B cell (primary cell): ENCODE data around the gene MAN1A1. TPM values are rescaled to one million over a fixed set of nuclear protein-coding genes. Genes with fewer than 3 reads are reported as not detected.

ENCODE experiments used
- ATAC-seq: fragments of 200-7000 bp; cut with Tn5 transposase; one replicate; pipeline ENCODE4 v1.10.0; 2021; ENCODE audit warnings: low read depth, mild to moderate bottlenecking, moderate number of reproducible peaks, moderate library complexity
- CTCF ChIA-PET: fragments of 350-600 bp; sonication (Branson Sonifier 250); formaldehyde crosslinking; loops from one replicate; lab custom pipeline; 2021; ENCODE audit warnings: antibody characterized with exemption, inconsistent platforms; lab: Charles Lee
- POLR2A ChIA-PET: fragments of 350-600 bp; sonication (Branson Sonifier 250); formaldehyde crosslinking; loops from one replicate; lab custom pipeline; 2021; ENCODE audit warnings: antibody characterized with exemption; lab: Charles Lee
- DNase-seq: peaks from one replicate; pipeline ENCODE4 v3.0.0; 2013
- H2AFZ ChIP-seq: 2 replicates; pipeline ENCODE4 v1.6.1; 2012; ENCODE audit warnings: mild to moderate bottlenecking, low read depth, low read length; ENCODE audit not compliant: insufficient read depth, poor library complexity, severe bottlenecking
- H3K27ac ChIP-seq, 2 donors: 1 replicate in 1 of 2; 2 replicates in 1 of 2; pipeline ENCODE4 v1.5.1; 2012 to 2013; ENCODE audit warnings: low read length in 2 of 2, mild to moderate bottlenecking in 2 of 2, moderate library complexity in 1 of 2
- H3K27me3 ChIP-seq, 4 experiments: fragments of 200-600 bp in 1 of 4; sonication (generic) in 1 of 4; replicated peaks in 1 of 4; 1 replicate in 2 of 4; 2 replicates in 2 of 4; pipeline versions ENCODE4 v1.6.1 to v1.7.0; 2013 to 2016; ENCODE audit warnings: low read length in 3 of 4, mild to moderate bottlenecking in 2 of 4, mixed read lengths in 1 of 4, moderate library complexity in 1 of 4; ENCODE audit not compliant: insufficient read depth in 4 of 4, control insufficient read depth in 3 of 4; ENCODE audit errors: control extremely low read depth in 1 of 4
- H3K36me3 ChIP-seq, 2 experiments: replicated peaks in 1 of 2; 1 replicate in 1 of 2; 2 replicates in 1 of 2; pipeline versions ENCODE4 v1.6.1 to v1.7.1; 2013; ENCODE audit warnings: low read length in 1 of 2; ENCODE audit not compliant: insufficient read depth in 2 of 2, control insufficient read depth in 1 of 2; ENCODE audit errors: control extremely low read depth in 1 of 2, extremely low read depth in 1 of 2
- H3K4me1 ChIP-seq, 2 donors: fragments of 200-600 bp in 1 of 2; sonication (generic) in 1 of 2; 1 replicate in 1 of 2; 2 replicates in 1 of 2; pipeline versions ENCODE4 v1.5.1 to v1.6.1; 2013 to 2017; ENCODE audit warnings: low read length in 2 of 2; ENCODE audit not compliant: control insufficient read depth in 2 of 2, insufficient read depth in 2 of 2
- H3K4me2 ChIP-seq: replicated peaks from 2 replicates; pipeline ENCODE3; 2012; ENCODE audit warnings: mild to moderate bottlenecking, low read depth, low read length; ENCODE audit not compliant: poor library complexity, severe bottlenecking
- H3K4me3 ChIP-seq, 5 experiments: fragments of 200-600 bp in 1 of 5; sonication (generic) in 1 of 5; 1 replicate in 3 of 5; 2 replicates in 2 of 5; pipeline versions ENCODE4 v1.5.1 to v1.7.0; 2011 to 2016; ENCODE audit warnings: low read length in 4 of 5, mild to moderate bottlenecking in 4 of 5, low read depth in 2 of 5, control low read depth in 1 of 5, moderate library complexity in 1 of 5; ENCODE audit not compliant: insufficient read depth in 1 of 5; ENCODE audit errors: control extremely low read depth in 1 of 5, extremely low read depth in 1 of 5
- H3K79me2 ChIP-seq: fragments of 200-600 bp; sonication (generic); one replicate; pipeline ENCODE4 v1.6.0; 2016; ENCODE audit warnings: low read length; ENCODE audit not compliant: control insufficient read depth, insufficient read depth
- H3K9ac ChIP-seq: fragments of 200-600 bp; sonication (generic); 2 replicates; pipeline ENCODE4 v1.6.1; 2017; ENCODE audit warnings: mild to moderate bottlenecking, low read length, moderate library complexity
- H3K9me3 ChIP-seq, 3 donors: one replicate each; pipeline versions ENCODE4 v1.6.1 to v1.7.1; 2013; ENCODE audit warnings: low read length in 2 of 3; ENCODE audit not compliant: control insufficient read depth in 2 of 3, insufficient read depth in 1 of 3; ENCODE audit errors: control extremely low read depth in 1 of 3
- H4K20me1 ChIP-seq: 2 replicates; pipeline ENCODE4 v1.6.0; 2012; ENCODE audit warnings: mild to moderate bottlenecking, low read length; ENCODE audit not compliant: insufficient read depth, control insufficient read depth, poor library complexity, severe bottlenecking
- H3K27ac Mint-ChIP-seq: one replicate; pipeline ENCODE4 v1.8.0; 2021; ENCODE audit warnings: mixed read lengths
- H3K27me3 Mint-ChIP-seq: one replicate; pipeline ENCODE4 v1.8.0; 2021; ENCODE audit warnings: mixed read lengths
- H3K4me1 Mint-ChIP-seq: one replicate; pipeline ENCODE4 v1.8.0; 2021; ENCODE audit warnings: mixed read lengths
- H3K4me3 Mint-ChIP-seq: one replicate; pipeline ENCODE4 v1.8.0; 2021; ENCODE audit warnings: mixed read lengths
- H3K9me3 Mint-ChIP-seq: one replicate; pipeline ENCODE4 v1.8.0; 2022; ENCODE audit warnings: mixed read lengths; ENCODE audit not compliant: insufficient read depth
- EZH2 ChIP-seq: IDR thresholded peaks from 2 replicates; pipeline ENCODE4 v1.6.1; 2012; ENCODE audit warnings: borderline replicate concordance, low read depth, mild to moderate bottlenecking, moderate library complexity, low read length; ENCODE audit not compliant: insufficient read depth, poor library complexity, severe bottlenecking
- WGBS: methylation state at CpG from one replicate; pipeline ENCODE4 v1.1.5; 2013; ENCODE audit warnings: missing lambda C conversion rate; ENCODE audit not compliant: insufficient coverage; 5-methylcytosine and 5-hydroxymethylcytosine counted together
- intact Hi-C: fragments of 100-400 bp; cut with micrococcal nuclease; formaldehyde crosslinking; loops from one replicate; pipeline ENCODE4 v1.10.0; 2022
- polyA plus RNA-seq: library from polyadenylated mRNA; depleted of rRNA; stranded (reverse); fragments of >200 nt; gene quantifications from 2 replicates; pipeline ENCODE4 v1.2.3, GENCODE V29; 2012
- total RNA-seq, 2 donors: library from RNA; stranded (reverse); fragments of 120-200 nt in 1 of 2; gene quantifications; 1 replicate in 1 of 2; 2 replicates in 1 of 2; pipeline versions ENCODE4 v1.2.3 to v1.2.4, GENCODE V29; 2013 to 2022
- TF ChIP-seq, protein P1 (sequence below): fragments of 200-600 bp; IDR thresholded peaks from one replicate; pipeline ENCODE4 v1.8.0; 2022; ENCODE audit warnings: antibody characterized with exemption, mild to moderate bottlenecking

MAN1A1 gene
- total and polyA plus RNA-seq, 2 donors (not counting 1 experiment from before 2014, with no cell fraction given): 5.1 to 31.7 TPM

DNA sequence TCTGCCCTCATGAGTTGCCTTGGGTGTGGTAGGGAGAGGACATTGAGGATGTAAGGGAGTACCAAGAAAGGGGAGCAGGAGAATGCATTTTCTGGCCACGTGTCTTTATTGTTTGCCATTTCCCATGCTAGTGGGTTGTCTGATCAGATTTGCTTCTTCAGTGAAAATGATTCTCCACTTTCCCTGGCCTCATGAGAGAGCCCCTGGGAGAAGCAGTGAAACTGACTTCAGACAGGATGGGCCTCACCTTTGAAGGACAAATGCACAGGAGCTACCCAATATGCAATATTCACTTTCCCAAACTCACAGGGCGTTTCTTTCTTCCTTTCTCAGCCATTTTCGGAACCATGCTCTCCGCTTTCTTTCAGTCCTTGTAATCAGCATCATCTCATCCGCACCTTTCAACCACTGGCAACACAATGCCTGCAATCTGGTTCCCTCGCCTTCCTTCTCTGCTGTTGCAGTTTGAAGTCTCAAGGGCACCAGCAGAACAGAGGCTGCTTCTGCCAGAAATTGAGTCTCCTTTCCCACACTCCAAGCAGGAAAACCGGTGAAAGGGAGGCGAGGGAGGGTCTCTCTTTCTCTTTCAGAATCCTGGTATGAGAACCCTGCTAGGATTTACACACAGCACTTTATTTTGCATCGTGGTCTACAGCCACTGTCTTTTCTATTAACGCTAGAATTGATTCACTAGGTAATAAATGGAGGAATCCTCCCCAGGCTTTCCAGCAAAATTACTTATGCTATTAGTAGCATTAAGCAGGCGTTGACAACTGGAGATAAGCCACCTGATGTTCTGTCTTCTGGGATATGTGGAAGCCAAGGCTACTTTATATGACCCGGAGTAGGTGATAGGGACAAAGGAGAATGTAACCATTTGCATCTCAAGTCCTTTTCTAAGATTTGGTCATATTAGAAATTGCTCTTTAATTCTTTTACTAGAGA lies 209.1 kb downstream of the MAN1A1 start:
- H3K4me3 ChIP-seq: no peak overlapping the region
- H2AFZ ChIP-seq: no peak overlapping the region
- CTCF ChIA-PET: no interaction called here
- no peaks in the 10 kb centered on the region for H3K36me3 ChIP-seq
- no peak overlapping the region for H3K27ac Mint-ChIP-seq
- POLR2A ChIA-PET: no interaction called here
- H3K4me2 ChIP-seq: no peak overlapping the region
- H3K9me3 Mint-ChIP-seq: no peaks in the 10 kb centered on the region
- TF ChIP-seq EZH2: no peak
- TF ChIP-seq, protein P1, sequence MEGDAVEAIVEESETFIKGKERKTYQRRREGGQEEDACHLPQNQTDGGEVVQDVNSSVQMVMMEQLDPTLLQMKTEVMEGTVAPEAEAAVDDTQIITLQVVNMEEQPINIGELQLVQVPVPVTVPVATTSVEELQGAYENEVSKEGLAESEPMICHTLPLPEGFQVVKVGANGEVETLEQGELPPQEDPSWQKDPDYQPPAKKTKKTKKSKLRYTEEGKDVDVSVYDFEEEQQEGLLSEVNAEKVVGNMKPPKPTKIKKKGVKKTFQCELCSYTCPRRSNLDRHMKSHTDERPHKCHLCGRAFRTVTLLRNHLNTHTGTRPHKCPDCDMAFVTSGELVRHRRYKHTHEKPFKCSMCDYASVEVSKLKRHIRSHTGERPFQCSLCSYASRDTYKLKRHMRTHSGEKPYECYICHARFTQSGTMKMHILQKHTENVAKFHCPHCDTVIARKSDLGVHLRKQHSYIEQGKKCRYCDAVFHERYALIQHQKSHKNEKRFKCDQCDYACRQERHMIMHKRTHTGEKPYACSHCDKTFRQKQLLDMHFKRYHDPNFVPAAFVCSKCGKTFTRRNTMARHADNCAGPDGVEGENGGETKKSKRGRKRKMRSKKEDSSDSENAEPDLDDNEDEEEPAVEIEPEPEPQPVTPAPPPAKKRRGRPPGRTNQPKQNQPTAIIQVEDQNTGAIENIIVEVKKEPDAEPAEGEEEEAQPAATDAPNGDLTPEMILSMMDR: no peak
- DNase-seq (no peak), ATAC-seq (no peak)
- 93% methylated on average over 6 of the region's 12 CpGs for WGBS
- no peaks in the 10 kb centered on the region for H3K27me3 ChIP-seq
- H3K4me1 ChIP-seq: no peaks in the 10 kb centered on the region
- H3K9me3 ChIP-seq: no peaks in the 10 kb centered on the region
- no peaks in the 10 kb centered on the region for H4K20me1 ChIP-seq
- no peak overlapping the region for H3K4me3 Mint-ChIP-seq
- H3K4me1 Mint-ChIP-seq: no peaks in the 10 kb centered on the region
- H3K9ac ChIP-seq: no peak overlapping the region
- no peak overlapping the region for H3K27ac ChIP-seq
- H3K27me3 Mint-ChIP-seq: peaks cover 7% of the 10 kb centered on the region
- intact Hi-C loops: no loop called here
- H3K79me2 ChIP-seq: no peaks in the 10 kb centered on the region

DNA sequence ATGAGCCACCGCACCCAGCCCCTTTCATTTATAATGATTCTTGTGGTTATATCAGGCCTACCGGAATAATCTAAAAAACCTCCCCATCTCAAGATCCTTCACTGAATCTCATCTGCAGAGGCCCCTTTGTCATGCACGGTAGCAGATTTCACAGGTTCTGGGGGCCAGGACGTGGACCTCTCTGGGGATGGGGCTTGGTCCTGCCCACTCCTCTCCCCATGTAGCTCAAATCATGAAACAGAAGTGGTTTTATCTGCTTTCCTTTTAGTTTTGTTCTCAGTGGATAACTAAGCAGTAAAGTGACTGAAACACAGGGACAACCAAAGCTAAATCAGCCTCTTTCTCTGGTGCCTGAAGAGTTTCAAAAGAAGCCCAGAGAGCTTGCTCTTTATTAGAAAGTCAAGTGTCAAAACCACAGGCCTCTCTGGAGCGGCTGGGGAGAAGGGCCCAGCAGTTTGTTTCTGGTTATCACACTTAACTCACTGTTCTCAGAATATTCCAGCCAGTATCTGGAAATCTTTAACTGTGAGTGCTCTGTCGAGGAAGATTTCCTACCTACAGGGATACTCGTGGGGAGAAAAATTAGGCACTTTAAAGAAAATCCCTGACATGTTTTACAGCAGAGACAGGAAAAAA lies 210.5 kb downstream of the MAN1A1 start:
- H3K9me3 ChIP-seq: no peaks in the 10 kb centered on the region
- no peaks in the 10 kb centered on the region for H3K4me1 Mint-ChIP-seq
- H3K27ac ChIP-seq: no peak overlapping the region
- H3K36me3 ChIP-seq: no peaks in the 10 kb centered on the region
- DNase-seq (no peak), ATAC-seq (no peak)
- TF ChIP-seq, protein P1: no peak
- TF ChIP-seq EZH2: no peak
- WGBS: 67% methylated on average over 1 of the region's 7 CpGs
- CTCF ChIA-PET: no interaction called here
- peaks cover 7% of the 10 kb centered on the region for H3K27me3 Mint-ChIP-seq
- H2AFZ ChIP-seq: no peak overlapping the region
- H3K27me3 ChIP-seq: no peaks in the 10 kb centered on the region
- H3K4me1 ChIP-seq: no peaks in the 10 kb centered on the region
- no peak overlapping the region for H3K4me2 ChIP-seq
- intact Hi-C loops: no loop called here
- no peak overlapping the region for H3K27ac Mint-ChIP-seq
- H3K4me3 ChIP-seq: no peak overlapping the region
- POLR2A ChIA-PET: no interaction called here
- H3K9me3 Mint-ChIP-seq: no peaks in the 10 kb centered on the region
- H3K9ac ChIP-seq: no peak overlapping the region
- H4K20me1 ChIP-seq: no peaks in the 10 kb centered on the region
- H3K79me2 ChIP-seq: no peaks in the 10 kb centered on the region
- H3K4me3 Mint-ChIP-seq: no peak overlapping the region
